HEK293 (cell line): Measurements from ENCODE around the gene RASGRF2.

ENCODE experiments used
- BCL11B ChIP-seq: fragments of 450-650 bp; formaldehyde crosslinking; IDR thresholded peaks from 2 replicates; pipeline ENCODE4 v1.5.1; 2016; ENCODE audit warnings: low read depth, missing biosample characterization, missing genetic modification characterization
- CTCF ChIP-seq: fragments of 450-650 bp; formaldehyde crosslinking; IDR thresholded peaks from 2 replicates; pipeline ENCODE4 v1.5.1; 2016; ENCODE audit warnings: missing biosample characterization, missing genetic modification characterization
- EGR2 ChIP-seq: fragments of 450-650 bp; formaldehyde crosslinking; IDR thresholded peaks from 2 replicates; pipeline ENCODE4 v1.5.1; 2016; ENCODE audit warnings: low read depth, missing biosample characterization, missing genetic modification characterization
- GLI2 ChIP-seq: fragments of 450-650 bp; formaldehyde crosslinking; IDR thresholded peaks from 2 replicates; pipeline ENCODE4; 2017; ENCODE audit warnings: missing biosample characterization, missing genetic modification characterization, low read depth, borderline replicate concordance
- GLIS1 ChIP-seq: fragments of 450-650 bp; formaldehyde crosslinking; IDR thresholded peaks from 2 replicates; pipeline ENCODE4 v1.5.1; 2016; ENCODE audit warnings: missing biosample characterization, missing genetic modification characterization
- IKZF3 ChIP-seq: fragments of 450-650 bp; IDR thresholded peaks from 2 replicates; pipeline ENCODE4 v1.5.0; 2018; ENCODE audit warnings: missing biosample characterization, mild to moderate bottlenecking, missing genetic modification characterization, moderate library complexity
- KLF7 ChIP-seq: fragments of 450-650 bp; formaldehyde crosslinking; IDR thresholded peaks from 2 replicates; pipeline ENCODE4 v1.5.1; 2016; ENCODE audit warnings: missing biosample characterization, missing genetic modification characterization, borderline replicate concordance
- KLF8 ChIP-seq: fragments of 450-650 bp; formaldehyde crosslinking; IDR thresholded peaks from 2 replicates; pipeline ENCODE4 v1.5.1; 2016; ENCODE audit warnings: missing biosample characterization, missing genetic modification characterization
- KLF9 ChIP-seq: fragments of 450-650 bp; formaldehyde crosslinking; IDR thresholded peaks from 2 replicates; pipeline ENCODE4 v1.5.1; 2016; ENCODE audit warnings: missing biosample characterization, missing genetic modification characterization, low read depth
- MEIS1 ChIP-seq: sonication (generic); formaldehyde crosslinking; IDR thresholded peaks from 2 replicates; pipeline ENCODE4 v1.8.1; 2022; ENCODE audit warnings: missing genetic modification reagents, mild to moderate bottlenecking, borderline replicate concordance
- SCRT2 ChIP-seq: fragments of 450-650 bp; formaldehyde crosslinking; IDR thresholded peaks from 2 replicates; pipeline ENCODE4 v1.5.1; 2016; ENCODE audit warnings: missing biosample characterization, missing genetic modification characterization
- SP3 ChIP-seq: fragments of 450-650 bp; formaldehyde crosslinking; IDR thresholded peaks from 2 replicates; pipeline ENCODE4 v1.5.1; 2016; ENCODE audit warnings: missing biosample characterization, missing genetic modification characterization
- SP7 ChIP-seq: fragments of 450-650 bp; formaldehyde crosslinking; IDR thresholded peaks from 2 replicates; pipeline ENCODE4 v1.5.1; 2016; ENCODE audit warnings: missing biosample characterization, missing genetic modification characterization
- ZBTB17 ChIP-seq: fragments of 450-650 bp; formaldehyde crosslinking; IDR thresholded peaks from 2 replicates; pipeline ENCODE4 v1.5.1; 2016; ENCODE audit warnings: missing biosample characterization, missing genetic modification characterization
- ZBTB26 ChIP-seq: fragments of 450-650 bp; formaldehyde crosslinking; optimal IDR thresholded peaks from 2 replicates; pipeline ENCODE3; 2016; ENCODE audit warnings: missing biosample characterization, mild to moderate bottlenecking, missing genetic modification characterization
- ZBTB49 ChIP-seq: fragments of 450-650 bp; formaldehyde crosslinking; IDR thresholded peaks from 2 replicates; pipeline ENCODE4 v1.5.1; 2016; ENCODE audit warnings: missing biosample characterization, missing genetic modification characterization, low read depth
- ZFP37 ChIP-seq: fragments of 450-650 bp; formaldehyde crosslinking; IDR thresholded peaks from 2 replicates; pipeline ENCODE4 v1.5.1; 2016; ENCODE audit warnings: missing biosample characterization, missing genetic modification characterization
- ZIC2 ChIP-seq: fragments of 450-650 bp; formaldehyde crosslinking; IDR thresholded peaks from 2 replicates; pipeline ENCODE4 v1.5.1; 2016; ENCODE audit warnings: missing biosample characterization, missing genetic modification characterization
- ZNF133 ChIP-seq: fragments of 450-650 bp; formaldehyde crosslinking; IDR thresholded peaks from 2 replicates; pipeline ENCODE4 v1.5.1; 2016; ENCODE audit warnings: missing biosample characterization, missing genetic modification characterization
- ZNF2 ChIP-seq: fragments of 450-650 bp; formaldehyde crosslinking; IDR thresholded peaks from 2 replicates; pipeline ENCODE4 v1.5.1; 2016; ENCODE audit warnings: missing biosample characterization, missing genetic modification characterization
- ZNF221 ChIP-seq: fragments of 450-650 bp; formaldehyde crosslinking; IDR thresholded peaks from 2 replicates; pipeline ENCODE4 v1.5.1; 2017; ENCODE audit warnings: missing biosample characterization, missing genetic modification characterization, borderline replicate concordance
- ZNF24 ChIP-seq: fragments of 450-650 bp; formaldehyde crosslinking; IDR thresholded peaks from 2 replicates; pipeline ENCODE4 v1.5.1; 2016; ENCODE audit warnings: missing biosample characterization, missing genetic modification characterization
- ZNF341 ChIP-seq: fragments of 450-650 bp; formaldehyde crosslinking; IDR thresholded peaks from 2 replicates; pipeline ENCODE4; 2016; ENCODE audit warnings: low read depth, missing biosample characterization, missing genetic modification characterization
- ZNF366 ChIP-seq: fragments of 450-650 bp; formaldehyde crosslinking; conservative IDR thresholded peaks from 2 replicates; pipeline ENCODE4 v1.5.1; 2016; ENCODE audit warnings: missing biosample characterization, missing genetic modification characterization
- ZNF449 ChIP-seq: fragments of 450-650 bp; formaldehyde crosslinking; IDR thresholded peaks from 2 replicates; pipeline ENCODE4 v1.5.1; 2017; ENCODE audit warnings: missing biosample characterization, mild to moderate bottlenecking, missing genetic modification characterization, moderate library complexity
- ZNF48 ChIP-seq: fragments of 450-650 bp; formaldehyde crosslinking; IDR thresholded peaks from 2 replicates; pipeline ENCODE4 v1.5.1; 2016; ENCODE audit warnings: missing biosample characterization, missing genetic modification characterization
- ZNF558 ChIP-seq: fragments of 450-650 bp; formaldehyde crosslinking; IDR thresholded peaks from 2 replicates; pipeline ENCODE4 v1.5.1; 2016; ENCODE audit warnings: missing biosample characterization, missing genetic modification characterization
- ZNF629 ChIP-seq: fragments of 450-650 bp; formaldehyde crosslinking; IDR thresholded peaks from 2 replicates; pipeline ENCODE4 v1.5.1; 2017; ENCODE audit warnings: missing biosample characterization, missing genetic modification characterization
- TF ChIP-seq, protein P1 (sequence below): fragments of 450-650 bp; formaldehyde crosslinking; IDR thresholded peaks from 2 replicates; pipeline ENCODE4 v1.5.1; 2016; ENCODE audit warnings: missing biosample characterization, missing genetic modification characterization
- TF ChIP-seq, protein P2 (sequence below): fragments of 450-650 bp; formaldehyde crosslinking; IDR thresholded peaks from 2 replicates; pipeline ENCODE4 v1.5.1; 2016; ENCODE audit warnings: missing biosample characterization, missing genetic modification characterization

RASGRF2 gene

GRCh38 chr5:80960531-80961375 is 590 bp downstream of the RASGRF2 start (continued):
- TF ChIP-seq ZBTB26 = peak; percentile 96
- peak; percentile 56; the same call in 1 of the 2 replicates for TF ChIP-seq MEIS1 (CRISPR knock-in tag)
- peak; percentile 56 for TF ChIP-seq ZIC2
- TF ChIP-seq ZNF558 (tag by site-specific recombination) = no peak
- TF ChIP-seq EGR2 (tag by site-specific recombination) = peak; percentile 21; the same call in 1 of the 2 replicates
- no peak for TF ChIP-seq ZNF133 (tag by site-specific recombination)
- TF ChIP-seq, protein P1, sequence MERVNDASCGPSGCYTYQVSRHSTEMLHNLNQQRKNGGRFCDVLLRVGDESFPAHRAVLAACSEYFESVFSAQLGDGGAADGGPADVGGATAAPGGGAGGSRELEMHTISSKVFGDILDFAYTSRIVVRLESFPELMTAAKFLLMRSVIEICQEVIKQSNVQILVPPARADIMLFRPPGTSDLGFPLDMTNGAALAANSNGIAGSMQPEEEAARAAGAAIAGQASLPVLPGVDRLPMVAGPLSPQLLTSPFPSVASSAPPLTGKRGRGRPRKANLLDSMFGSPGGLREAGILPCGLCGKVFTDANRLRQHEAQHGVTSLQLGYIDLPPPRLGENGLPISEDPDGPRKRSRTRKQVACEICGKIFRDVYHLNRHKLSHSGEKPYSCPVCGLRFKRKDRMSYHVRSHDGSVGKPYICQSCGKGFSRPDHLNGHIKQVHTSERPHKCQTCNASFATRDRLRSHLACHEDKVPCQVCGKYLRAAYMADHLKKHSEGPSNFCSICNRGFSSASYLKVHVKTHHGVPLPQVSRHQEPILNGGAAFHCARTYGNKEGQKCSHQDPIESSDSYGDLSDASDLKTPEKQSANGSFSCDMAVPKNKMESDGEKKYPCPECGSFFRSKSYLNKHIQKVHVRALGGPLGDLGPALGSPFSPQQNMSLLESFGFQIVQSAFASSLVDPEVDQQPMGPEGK (tag by site-specific recombination) = peak; percentile 62
- peak; percentile 91 for TF ChIP-seq IKZF3
- peak; percentile 43; the same call in 1 of the 2 replicates for TF ChIP-seq KLF8 (tag by site-specific recombination)
- TF ChIP-seq ZNF24 (tag by site-specific recombination) = 0 out of 2 replicates have a peak, but pooled peaks have one; percentile 7
- peak; percentile 69; the same call in 1 of the 2 replicates for TF ChIP-seq ZNF449 (tag by site-specific recombination)
- TF ChIP-seq GLIS1 = peak; percentile 74
- peak; percentile 70 for TF ChIP-seq ZNF2 (tag by site-specific recombination)
- TF ChIP-seq ZNF221 = no peak
- TF ChIP-seq ZBTB17 (tag by site-specific recombination) = peak; percentile 93
- no peak for TF ChIP-seq ZNF48 (tag by site-specific recombination)
- TF ChIP-seq SP7 (tag by site-specific recombination) = peak; percentile 32; the same call in 1 of the 2 replicates
- TF ChIP-seq, protein P2, sequence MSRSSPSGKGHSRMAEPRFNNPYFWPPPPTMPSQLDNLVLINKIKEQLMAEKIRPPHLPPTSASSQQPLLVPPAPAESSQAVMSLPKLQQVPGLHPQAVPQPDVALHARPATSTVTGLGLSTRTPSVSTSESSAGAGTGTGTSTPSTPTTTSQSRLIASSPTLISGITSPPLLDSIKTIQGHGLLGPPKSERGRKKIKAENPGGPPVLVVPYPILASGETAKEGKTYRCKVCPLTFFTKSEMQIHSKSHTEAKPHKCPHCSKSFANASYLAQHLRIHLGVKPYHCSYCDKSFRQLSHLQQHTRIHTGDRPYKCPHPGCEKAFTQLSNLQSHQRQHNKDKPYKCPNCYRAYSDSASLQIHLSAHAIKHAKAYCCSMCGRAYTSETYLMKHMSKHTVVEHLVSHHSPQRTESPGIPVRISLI (tag by site-specific recombination) = no peak
- TF ChIP-seq ZNF629 = no peak
- TF ChIP-seq BCL11B = peak; percentile 26; the same call in 1 of the 2 replicates
- TF ChIP-seq SCRT2 = peak; percentile 96
- TF ChIP-seq KLF7 = peak; percentile 77
- TF ChIP-seq KLF9 (tag by site-specific recombination) = peak; percentile 37; the same call in 1 of the 2 replicates
- no peak for TF ChIP-seq SP3 (tag by site-specific recombination)
- no peak for TF ChIP-seq GLI2 (tag by site-specific recombination)
- peak; percentile 45; the same call in 1 of the 2 replicates for TF ChIP-seq ZNF341 (tag by site-specific recombination)
- TF ChIP-seq ZFP37 = 0 out of 2 replicates have a peak, but pooled peaks have one; percentile 62
- TF ChIP-seq ZBTB49 (tag by site-specific recombination) = no peak
- TF ChIP-seq ZNF366 = peak; percentile 73
- peak; percentile 88 for TF ChIP-seq CTCF
